Inflammatory macrophage (primary cell): ENCODE measurements around the gene HAAO.

Experiments
- DNase-seq, 2 donors: peaks; one replicate each; pipeline ENCODE4 v3.0.0-alpha.2; 2020 to 2022

Gene HAAO

DNA sequence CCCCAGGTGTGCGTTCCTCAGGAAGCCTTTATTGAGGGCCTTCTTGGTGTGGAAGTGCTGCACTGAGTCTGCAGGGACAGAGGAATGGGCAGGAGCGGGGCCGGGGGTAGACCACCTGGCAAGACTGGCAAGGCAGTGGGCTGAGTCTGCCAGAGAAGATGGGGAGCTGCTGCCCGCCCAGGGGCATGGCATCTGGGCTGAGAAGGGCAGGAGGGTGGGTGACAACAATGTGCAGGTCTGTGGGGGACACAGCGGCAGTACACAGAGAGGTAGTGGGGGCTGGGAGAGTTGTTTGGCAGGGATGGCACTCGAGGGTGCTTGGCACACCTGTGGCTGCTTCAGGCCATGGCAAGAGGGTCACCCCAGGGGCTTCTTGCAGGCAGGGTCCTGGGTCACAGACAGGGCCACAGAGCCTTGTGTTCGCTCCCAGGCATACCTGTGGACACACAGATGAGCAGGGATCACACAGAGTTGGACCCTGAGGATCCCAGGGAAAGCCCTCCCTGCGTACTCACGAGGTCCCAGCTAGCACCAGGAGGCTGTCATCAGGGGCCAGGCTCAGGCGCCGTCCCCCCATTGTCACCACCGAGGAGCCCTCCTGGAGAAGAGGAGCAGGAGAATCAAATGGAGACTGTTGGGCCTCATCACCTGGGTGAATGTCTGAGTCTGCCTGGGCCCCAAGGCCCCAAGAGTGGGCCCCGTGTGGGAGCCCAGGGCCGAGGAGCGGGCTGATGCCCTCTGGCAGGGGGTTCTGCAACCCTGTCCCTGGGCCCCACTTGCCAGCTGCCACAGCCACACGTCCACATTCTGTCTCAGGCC, 25.1 kb downstream of the HAAO start:
- no peak for DNase-seq

- no peak for DNase-seq
Measured at GRCh38 chr2:42765686-42766085, 26.7 kb downstream of the HAAO start.

- DNase-seq, result no peak
Measured at GRCh38 chr2:42764901-42765300, 27.5 kb downstream of the HAAO start.

GRCh38 chr2:42764096-42764495, 28.3 kb downstream of the HAAO start, which contains the start of gene OXER1:
TSS of gene OXER1 (minus strand) at chr2:42764135. CDS start at chr2:42764062, 73 bp downstream.
- DNase-seq, result peak; percentile 79 to 93

DNA sequence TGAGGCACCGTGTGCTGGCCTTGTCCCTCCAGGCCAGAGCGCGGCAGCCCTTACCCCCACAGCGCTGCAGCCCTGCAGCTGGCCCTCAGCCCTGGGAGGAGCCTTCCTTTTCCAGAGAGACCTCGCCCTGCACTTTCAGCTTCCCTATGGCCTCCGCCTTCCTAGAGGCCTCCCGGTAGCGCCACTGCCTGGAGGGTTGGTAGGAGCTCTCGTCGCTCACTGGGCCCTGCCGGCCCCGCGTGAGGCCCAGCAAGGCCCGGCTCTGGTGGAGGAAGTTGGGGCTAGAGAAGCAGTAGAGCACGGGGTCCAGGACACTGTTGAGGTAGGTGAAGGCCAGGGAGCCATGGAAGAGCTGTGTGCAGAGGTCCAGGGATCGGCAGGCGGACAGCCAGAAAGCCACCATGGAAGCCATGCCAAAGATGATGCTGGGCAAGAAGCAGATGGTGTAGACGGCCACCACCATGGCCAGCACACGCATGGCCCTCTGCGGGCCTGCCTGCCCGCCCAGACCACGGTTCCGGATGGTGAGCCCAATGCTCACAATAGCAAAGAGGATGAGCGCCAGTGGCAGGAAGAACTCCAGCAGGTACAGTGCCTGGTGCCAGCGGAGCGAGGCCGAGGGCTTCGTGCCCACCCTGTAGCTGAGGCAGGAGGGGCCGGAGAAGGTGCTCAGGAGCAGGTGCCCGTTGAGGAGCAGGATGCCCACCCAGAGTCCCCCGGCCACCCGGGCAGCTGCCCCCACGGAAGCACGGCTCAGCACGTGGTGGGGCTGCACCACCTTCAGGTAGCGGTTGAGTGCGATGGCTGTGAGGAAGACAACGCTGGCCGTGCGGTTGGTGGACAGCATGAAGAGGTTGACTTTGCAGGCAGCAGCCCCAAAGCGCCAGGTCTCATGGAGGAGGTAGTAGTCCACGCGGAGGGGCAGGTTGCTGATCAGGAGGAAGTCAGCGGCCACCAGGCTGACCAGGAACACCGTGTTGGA, 29.3 kb downstream of the HAAO start:
- no peak for DNase-seq

GRCh38 chr2:42762155-42762554, 30.2 kb downstream of the HAAO start:
- DNase-seq, result no peak

DNA sequence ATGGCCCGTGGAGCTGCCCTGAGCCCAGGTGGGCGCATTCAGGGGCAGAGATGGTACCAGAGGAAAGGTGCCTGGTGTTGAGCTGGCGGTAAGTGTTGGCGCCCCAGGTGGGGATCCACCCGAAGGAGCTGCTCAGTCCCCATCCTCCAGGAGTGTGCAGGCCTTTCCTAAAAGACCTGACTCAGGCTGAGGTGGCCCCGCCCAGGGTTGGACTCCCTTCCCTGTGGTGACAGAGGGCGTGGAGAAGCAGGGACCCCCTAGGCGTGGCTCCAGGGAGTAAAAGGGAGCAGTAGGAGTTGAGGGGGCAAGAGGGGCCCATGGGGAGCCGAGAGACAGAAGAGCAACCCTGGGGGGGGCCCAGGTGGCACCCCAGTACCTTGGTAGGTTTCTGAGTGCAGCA, 30.8 kb downstream of the HAAO start:
- DNase-seq, result no peak

GRCh38 chr2:42758751-42759150, 33.6 kb downstream of the HAAO start:
- no peak for DNase-seq

DNA sequence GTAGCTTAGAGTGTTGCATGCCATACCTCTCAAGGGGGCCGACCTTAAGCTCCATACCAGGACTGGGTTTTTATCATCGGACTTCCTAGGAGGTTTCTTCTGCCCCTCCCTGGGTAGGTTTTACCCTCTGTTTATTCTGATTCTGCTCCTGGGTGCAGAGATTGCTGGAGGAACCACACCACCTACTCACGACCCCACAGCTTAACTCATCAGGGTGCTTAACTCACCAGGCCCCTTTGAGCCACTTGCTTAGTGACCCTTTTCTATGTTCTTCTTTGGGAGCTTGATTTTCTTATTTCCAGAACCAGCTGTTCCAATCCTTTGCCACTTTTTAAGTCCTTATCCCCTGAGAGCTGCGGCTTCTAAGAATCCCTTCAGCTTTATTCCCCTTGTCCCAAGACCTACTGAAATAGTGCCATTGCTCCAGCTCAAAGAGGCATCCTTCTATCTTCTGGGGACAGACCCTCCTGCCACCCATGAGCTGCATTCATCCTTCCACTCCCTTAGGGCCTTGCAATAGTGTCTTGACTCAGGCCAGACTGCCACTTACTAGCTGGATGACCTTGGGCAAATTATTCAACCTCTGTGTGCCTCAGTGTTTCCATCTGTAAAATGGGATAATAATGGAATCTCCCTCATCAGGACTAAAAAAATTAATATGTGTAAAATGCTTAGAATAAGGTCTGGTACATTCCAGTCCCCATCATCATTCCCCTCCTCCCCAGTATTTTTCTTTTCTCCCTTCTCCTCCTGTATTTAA, 34.2 kb downstream of the HAAO start:
- DNase-seq, result peak; percentile 24 to 56

DNA sequence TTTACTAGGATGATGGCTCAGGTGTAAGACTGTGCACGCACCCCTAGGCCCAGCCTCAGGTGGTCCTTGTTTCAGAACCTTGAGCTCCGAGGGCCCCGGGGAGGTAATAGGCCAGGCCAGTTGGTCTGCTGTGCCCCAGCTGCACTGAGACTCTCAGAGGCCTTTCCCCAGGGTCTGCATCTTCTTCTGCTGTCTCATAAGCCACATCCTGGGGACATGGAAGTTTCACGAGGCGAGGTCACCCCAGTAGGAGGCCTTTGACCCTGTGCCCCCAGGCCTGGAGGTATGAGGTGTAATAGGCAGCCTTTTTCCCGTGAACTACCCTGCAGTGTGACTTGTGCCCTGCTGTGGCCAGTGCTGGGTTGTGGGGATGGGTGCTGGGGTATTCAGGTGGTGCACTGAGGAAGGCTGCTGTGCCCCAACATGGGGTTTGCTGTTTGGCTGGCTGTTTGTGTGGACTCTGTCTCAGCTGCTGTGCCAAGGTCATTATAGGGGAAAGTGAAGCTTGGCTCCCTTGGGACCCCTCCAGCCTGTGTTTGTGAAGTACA, 35.3 kb downstream of the HAAO start:
- peak in 1 of 2 donors; percentile 31 for DNase-seq

GRCh38 chr2:42756150-42756775, 36.1 kb downstream of the HAAO start:
- DNase-seq, result no peak

- peak; percentile 71 to 90 for DNase-seq
Measured at GRCh38 chr2:42755191-42755880, 37.0 kb downstream of the HAAO start.

GRCh38 chr2:42754776-42755140, 37.6 kb downstream of the HAAO start:
- peak; percentile 37 to 75 for DNase-seq

- no peak for DNase-seq
Measured at GRCh38 chr2:42754021-42754775, 38.2 kb downstream of the HAAO start.

- DNase-seq, result peak; percentile 57 to 67
Measured at GRCh38 chr2:42752816-42753813, 39.3 kb downstream of the HAAO start.

GRCh38 chr2:42752314-42752713, 40.1 kb downstream of the HAAO start:
- DNase-seq, result peak; percentile 96 to 97

- DNase-seq, result peak in 1 of 2 donors; percentile 1
Measured at GRCh38 chr2:42748840-42749239, 43.5 kb downstream of the HAAO start.

- no peak for DNase-seq
Measured at GRCh38 chr2:42747422-42747821, 45.0 kb downstream of the HAAO start.

DNA sequence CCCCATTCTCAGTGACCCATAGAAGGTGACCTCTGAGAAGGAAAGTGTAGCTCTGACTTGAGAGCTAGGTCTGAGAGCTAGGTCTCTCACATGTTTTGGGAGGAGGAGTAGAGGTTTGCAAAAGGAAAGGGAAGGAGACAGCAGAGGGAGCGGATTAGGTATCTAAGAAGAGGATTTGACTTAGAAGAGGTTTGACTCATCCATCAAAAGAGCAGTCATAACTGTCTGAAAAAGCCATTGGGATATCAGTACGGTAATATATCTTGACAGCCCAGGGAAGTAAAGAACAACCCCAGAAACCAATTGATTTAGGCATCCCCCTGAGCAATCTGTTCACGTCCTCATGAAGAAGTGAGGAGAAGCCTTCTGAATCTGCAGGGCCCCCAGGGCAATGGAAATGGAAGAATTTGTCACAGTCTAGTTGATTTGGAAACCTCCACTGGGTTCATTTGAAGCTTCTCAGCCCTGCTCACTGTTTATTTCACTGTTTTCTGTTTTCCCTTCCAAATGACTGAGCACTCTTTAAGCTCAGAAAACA, 47.8 kb downstream of the HAAO start:
- DNase-seq, result no peak
